HL-60 (cell line): ENCODE measurements around the gene ADGRL3.

Experiments
- CTCF ChIP-seq: IDR thresholded peaks from one replicate; pipeline ENCODE4 v1.5.1; 2011; ENCODE audit warnings: low read length, control low read depth, inconsistent platforms; ENCODE audit not compliant: insufficient read depth
- POLR2AphosphoS5 ChIP-seq: IDR thresholded peaks from 2 replicates; pipeline ENCODE4 v1.6.1; 2012; ENCODE audit warnings: low read depth
- REST ChIP-seq: IDR thresholded peaks from 2 replicates; pipeline ENCODE4 v1.6.1; 2012; ENCODE audit warnings: low read depth; ENCODE audit not compliant: insufficient replicate concordance
- SPI1 ChIP-seq: IDR thresholded peaks from 2 replicates; pipeline ENCODE4 v1.6.1; 2012; ENCODE audit warnings: low read depth, mild to moderate bottlenecking, borderline replicate concordance

GRCh38 chr4:61359301-61359700 is 159.2 kb downstream of the ADGRL3 start:
- TF ChIP-seq CTCF = no peak
- no peak for TF ChIP-seq SPI1
- TF ChIP-seq POLR2AphosphoS5 = no peak
- no peak for TF ChIP-seq REST
